Measurements from ENCODE around the gene DCN. TPM values are rescaled to one million over a fixed set of nuclear protein-coding genes. Genes with fewer than 3 reads are reported as not detected.

DCN gene
- total RNA-seq, 2 donors from 2014 or later, result 994 to 1,906 TPM

DNA sequence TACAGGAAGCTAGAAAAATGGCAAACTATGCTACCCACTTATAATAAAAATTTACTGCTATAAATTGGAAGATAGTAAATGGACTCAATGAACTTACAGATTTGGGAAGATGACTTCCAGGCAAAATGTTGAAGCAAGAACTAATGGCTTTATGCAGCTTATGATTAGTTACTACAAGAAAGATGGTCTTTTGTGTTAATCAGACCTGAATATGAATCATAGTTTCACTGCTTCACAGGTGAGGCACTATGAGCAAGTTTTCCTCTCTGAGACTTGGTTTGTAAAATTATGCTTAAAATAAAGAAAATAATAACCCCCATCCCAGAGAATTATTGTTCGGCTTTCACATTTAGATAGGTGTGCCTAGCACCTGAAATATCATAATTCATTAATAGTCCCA, 19.8 kb upstream of the DCN start:
- H3K27ac ChIP-seq, result no peak overlapping the region
- no peak for DNase-seq (ENCODE audit: low spot score)
- H3K27me3 ChIP-seq, result no peaks in the 10 kb centered on the region
- H3K4me1 ChIP-seq, result no peaks in the 10 kb centered on the region
- no peaks in the 10 kb centered on the region for H3K36me3 ChIP-seq
- no peak overlapping the region for H3K4me3 ChIP-seq
- no peak for TF ChIP-seq CTCF (IDR thresholded peaks at IDR 0.05)
- peaks cover 0 to under 1% of the 10 kb centered on the region in 2 donors for H3K9me3 ChIP-seq

DNA sequence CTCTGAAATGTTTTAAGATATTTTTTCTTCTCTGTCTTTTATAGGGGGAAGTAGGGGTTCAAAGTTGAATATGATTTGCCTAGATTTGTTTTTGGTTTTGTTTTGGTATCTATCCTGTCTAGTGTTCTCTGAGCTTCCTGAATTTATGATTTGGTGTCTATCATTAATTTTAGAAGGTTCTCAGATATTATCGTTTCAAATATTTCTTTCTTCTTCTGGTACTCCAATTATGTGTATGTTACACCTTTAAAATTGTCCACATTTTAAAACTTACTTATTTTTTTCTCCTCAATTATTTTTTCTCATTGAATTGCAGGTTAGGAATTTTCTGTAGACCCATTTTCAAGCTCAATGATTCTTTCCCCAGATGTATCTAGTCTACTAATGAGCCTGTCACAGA, 13.8 kb upstream of the DCN start:
- no peaks in the 10 kb centered on the region for H3K4me1 ChIP-seq
- H3K27me3 ChIP-seq, result no peaks in the 10 kb centered on the region
- no peaks in the 10 kb centered on the region for H3K36me3 ChIP-seq
- H3K9me3 ChIP-seq, result peaks cover 0 to 17% of the 10 kb centered on the region in 2 donors
- no peak for TF ChIP-seq CTCF (IDR thresholded peaks at IDR 0.05)
- DNase-seq (ENCODE audit: low spot score), result no peak
- no peak overlapping the region for H3K4me3 ChIP-seq
- H3K27ac ChIP-seq, result no peak overlapping the region

- H3K9me3 ChIP-seq, result peaks cover 0 to 17% of the 10 kb centered on the region in 2 donors
- H3K27me3 ChIP-seq, result no peaks in the 10 kb centered on the region
- no peak for DNase-seq (ENCODE audit: low spot score)
- H3K4me3 ChIP-seq, result no peak overlapping the region
- H3K36me3 ChIP-seq, result no peaks in the 10 kb centered on the region
- no peaks in the 10 kb centered on the region for H3K4me1 ChIP-seq
- H3K27ac ChIP-seq, result no peak overlapping the region
- no peak for TF ChIP-seq CTCF (IDR thresholded peaks at IDR 0.05)
These were observed 11.9 kb upstream of the DCN start for GRCh38 chr12:91194500-91194899.

DNA sequence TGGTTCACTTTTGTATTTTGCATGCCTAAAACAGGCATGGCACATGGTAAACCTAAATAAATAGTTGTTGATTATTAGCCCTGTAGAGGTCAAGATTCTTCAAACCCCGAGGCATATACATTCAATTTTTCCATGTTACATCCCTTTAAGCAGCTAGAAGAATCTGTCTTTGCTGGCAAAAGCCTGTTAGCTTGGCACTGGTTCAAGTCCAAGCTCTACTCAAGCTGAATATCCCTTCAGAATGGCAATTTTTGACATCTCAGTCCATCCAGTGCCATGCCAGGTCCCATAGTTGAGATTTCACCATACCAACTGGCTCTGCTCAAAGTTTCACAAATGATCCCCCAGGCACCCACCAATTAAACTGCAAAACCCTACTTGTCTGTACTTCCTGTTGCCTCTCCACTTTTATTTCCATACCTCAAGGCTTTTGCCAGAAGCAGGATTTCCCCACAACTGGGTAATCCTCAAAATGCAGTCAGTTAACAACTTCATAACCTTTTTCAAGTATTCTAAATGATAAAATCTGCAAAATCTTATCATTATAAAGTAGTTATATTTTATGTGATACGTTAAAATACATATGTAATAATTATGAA, 9.0 kb upstream of the DCN start:
- H3K4me3 ChIP-seq, result no peak overlapping the region
- H3K36me3 ChIP-seq, result no peaks in the 10 kb centered on the region
- TF ChIP-seq CTCF (IDR thresholded peaks at IDR 0.05), result no peak
- no peaks in the 10 kb centered on the region for H3K4me1 ChIP-seq
- peaks cover 0 to 9% of the 10 kb centered on the region in 2 donors for H3K9me3 ChIP-seq
- H3K27me3 ChIP-seq, result no peaks in the 10 kb centered on the region
- DNase-seq (ENCODE audit: low spot score), result no peak
- no peak overlapping the region for H3K27ac ChIP-seq

GRCh38 chr12:91189516-91189915, 6.9 kb upstream of the DCN start:
- no peaks in the 10 kb centered on the region for H3K36me3 ChIP-seq
- H3K27me3 ChIP-seq, result no peaks in the 10 kb centered on the region
- H3K4me1 ChIP-seq, result no peaks in the 10 kb centered on the region
- no peaks in the 10 kb centered on the region for H3K9me3 ChIP-seq
- DNase-seq (ENCODE audit: low spot score), result no peak
- H3K4me3 ChIP-seq, result no peak overlapping the region
- TF ChIP-seq CTCF (IDR thresholded peaks at IDR 0.05), result no peak
- H3K27ac ChIP-seq, result peak overlapping the region in 1 of 2 donors; percentile 28

GRCh38 chr12:91188778-91189177, 6.2 kb upstream of the DCN start:
- H3K36me3 ChIP-seq, result no peaks in the 10 kb centered on the region
- H3K27me3 ChIP-seq, result no peaks in the 10 kb centered on the region
- H3K27ac ChIP-seq, result no peak overlapping the region
- H3K9me3 ChIP-seq, result no peaks in the 10 kb centered on the region
- DNase-seq (ENCODE audit: low spot score), result no peak
- no peak for TF ChIP-seq CTCF (IDR thresholded peaks at IDR 0.05)
- no peak overlapping the region for H3K4me3 ChIP-seq
- no peaks in the 10 kb centered on the region for H3K4me1 ChIP-seq

All from right atrium auricular region (tissue), 2 donors.